WTC11 (cell line): ENCODE results near the gene EFCAB14.
"Not testable (repeated sequence)": the region's sequence is repeated elsewhere in the genome, so short reads cannot be mapped to it uniquely, and the experiment has no call there.

Source experiments
- ARID4B ChIP-seq: sonication (generic); formaldehyde crosslinking; IDR thresholded peaks from 2 replicates; pipeline ENCODE4 v1.8.0; 2023; ENCODE audit warnings: missing genetic modification reagents, mild to moderate bottlenecking, borderline replicate concordance
- CTCF ChIP-seq: fragments of 200-600 bp; IDR thresholded peaks from 2 replicates; pipeline ENCODE4 v1.8.0; 2022; ENCODE audit warnings: antibody characterized with exemption
- TF ChIP-seq, protein P1 (sequence below): sonication (generic); formaldehyde crosslinking; conservative IDR thresholded peaks from 2 replicates; pipeline ENCODE4 v1.8.1; 2022; ENCODE audit warnings: mild to moderate bottlenecking, missing genetic modification reagents

- TF ChIP-seq, protein P1, sequence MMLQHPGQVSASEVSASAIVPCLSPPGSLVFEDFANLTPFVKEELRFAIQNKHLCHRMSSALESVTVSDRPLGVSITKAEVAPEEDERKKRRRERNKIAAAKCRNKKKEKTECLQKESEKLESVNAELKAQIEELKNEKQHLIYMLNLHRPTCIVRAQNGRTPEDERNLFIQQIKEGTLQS (CRISPR knock-in tag): not testable (repeated sequence)
- not testable (repeated sequence) for TF ChIP-seq CTCF; ARID4B (CRISPR knock-in tag)
These were observed 9.5 kb upstream of the EFCAB14 start for GRCh38 chr1:46728327-46728873.
